Adrenal gland (tissue), 5 donors: ENCODE data around the gene HMGCS2.
"Not testable (repeated sequence)": the region's sequence is repeated elsewhere in the genome, so short reads cannot be mapped to it uniquely, and the experiment has no call there.

Experiments used
- CTCF ChIP-seq, 6 experiments: fragments of 450-650 bp in 4 of 6; fragments of 200-600 bp in 2 of 6; sonication (generic) in 1 of 6; IDR thresholded peaks; 1 replicate in 5 of 6; 2 replicates in 1 of 6; pipeline versions ENCODE4 v1.5.1 to v1.8.0; 2016 to 2021; ENCODE audit warnings: antibody characterized with exemption in 6 of 6, mild to moderate bottlenecking in 2 of 6, moderate library complexity in 1 of 6
- POLR2A ChIP-seq, 2 donors: fragments of 450-650 bp; IDR thresholded peaks; one replicate each; pipeline ENCODE4 v1.6.1; 2017; ENCODE audit warnings: antibody characterized with exemption in 2 of 2, mild to moderate bottlenecking in 2 of 2, moderate library complexity in 1 of 2
- donor health status: DM: no; HTN: no; CAD: no.

- not testable (repeated sequence) for TF ChIP-seq CTCF, POLR2A (IDR thresholded peaks at IDR 0.05)
Measured at GRCh38 chr1:119711356-119711803, 57.3 kb downstream of the HMGCS2 start.
